ENCODE data around the gene DUSP10.

DUSP10 gene

GRCh38 chr1:221714227-221715152, 27.4 kb downstream of the DUSP10 start:
- H3K36me3 ChIP-seq (replicated peaks), result no peaks in the 10 kb centered on the region
- TF ChIP-seq, protein P1, sequence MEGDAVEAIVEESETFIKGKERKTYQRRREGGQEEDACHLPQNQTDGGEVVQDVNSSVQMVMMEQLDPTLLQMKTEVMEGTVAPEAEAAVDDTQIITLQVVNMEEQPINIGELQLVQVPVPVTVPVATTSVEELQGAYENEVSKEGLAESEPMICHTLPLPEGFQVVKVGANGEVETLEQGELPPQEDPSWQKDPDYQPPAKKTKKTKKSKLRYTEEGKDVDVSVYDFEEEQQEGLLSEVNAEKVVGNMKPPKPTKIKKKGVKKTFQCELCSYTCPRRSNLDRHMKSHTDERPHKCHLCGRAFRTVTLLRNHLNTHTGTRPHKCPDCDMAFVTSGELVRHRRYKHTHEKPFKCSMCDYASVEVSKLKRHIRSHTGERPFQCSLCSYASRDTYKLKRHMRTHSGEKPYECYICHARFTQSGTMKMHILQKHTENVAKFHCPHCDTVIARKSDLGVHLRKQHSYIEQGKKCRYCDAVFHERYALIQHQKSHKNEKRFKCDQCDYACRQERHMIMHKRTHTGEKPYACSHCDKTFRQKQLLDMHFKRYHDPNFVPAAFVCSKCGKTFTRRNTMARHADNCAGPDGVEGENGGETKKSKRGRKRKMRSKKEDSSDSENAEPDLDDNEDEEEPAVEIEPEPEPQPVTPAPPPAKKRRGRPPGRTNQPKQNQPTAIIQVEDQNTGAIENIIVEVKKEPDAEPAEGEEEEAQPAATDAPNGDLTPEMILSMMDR (IDR thresholded peaks at IDR 0.05; ENCODE audit: low read depth, low read length, missing control alignments), result no peak
- in situ Hi-C loops (cut with HindIII; ENCODE audit: low pct_ligation_motif_present, low sequenced_read_pairs), result no loop called here
- DNase-seq, result no peak
- H3K27ac ChIP-seq, result no peak overlapping the region
- no peaks in the 10 kb centered on the region for H3K27me3 ChIP-seq (replicated peaks)
- H3K4me3 ChIP-seq (ENCODE audit: low read depth, low read length), result no peak overlapping the region

GRCh38 chr1:221712776-221713431, 29.0 kb downstream of the DUSP10 start:
- Histone ChIP-seq H3K27ac (no peak overlapping the region), H3K4me3 (ENCODE audit: low read depth, low read length) (no peak overlapping the region), H3K36me3 (replicated peaks) (no peaks in the 10 kb centered on the region), H3K27me3 (replicated peaks) (no peaks in the 10 kb centered on the region)
- in situ Hi-C loops (cut with HindIII; ENCODE audit: low pct_ligation_motif_present, low sequenced_read_pairs), result no loop called here
- TF ChIP-seq, protein P1 (IDR thresholded peaks at IDR 0.05; ENCODE audit: low read depth, low read length, missing control alignments), result no peak
- no peak for DNase-seq

DNA sequence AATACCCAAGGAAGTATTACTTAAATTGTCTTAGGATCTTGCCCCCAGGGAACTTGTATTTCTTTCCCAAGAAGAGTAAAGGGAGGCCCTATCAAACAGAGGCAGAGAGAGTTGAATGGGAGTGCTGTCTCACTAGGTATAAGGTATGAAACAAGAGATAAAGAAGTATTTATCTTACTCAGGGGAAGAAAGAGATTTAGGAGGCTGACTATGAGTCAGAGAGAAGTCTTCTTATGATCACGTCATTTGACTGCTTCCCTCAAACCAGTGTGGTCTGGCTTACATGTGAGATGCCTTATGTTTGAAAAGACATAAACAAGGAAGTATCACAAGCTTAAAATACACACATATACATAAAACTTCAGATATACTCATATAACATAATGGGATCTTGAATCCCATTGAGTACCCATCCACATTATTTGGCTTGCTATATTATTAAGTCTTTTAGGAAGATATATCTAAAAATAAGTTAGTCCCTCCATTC, 29.6 kb downstream of the DUSP10 start:
- Histone ChIP-seq H3K27ac (peak overlapping the region; percentile 62), H3K36me3 (replicated peaks) (no peaks in the 10 kb centered on the region), H3K27me3 (replicated peaks) (no peaks in the 10 kb centered on the region), H3K4me3 (ENCODE audit: low read depth, low read length) (no peak overlapping the region)
- in situ Hi-C loops (cut with HindIII; ENCODE audit: low pct_ligation_motif_present, low sequenced_read_pairs), result no loop called here
- TF ChIP-seq, protein P1 (IDR thresholded peaks at IDR 0.05; ENCODE audit: low read depth, low read length, missing control alignments), result no peak
- peak; percentile 73 for DNase-seq

DNA sequence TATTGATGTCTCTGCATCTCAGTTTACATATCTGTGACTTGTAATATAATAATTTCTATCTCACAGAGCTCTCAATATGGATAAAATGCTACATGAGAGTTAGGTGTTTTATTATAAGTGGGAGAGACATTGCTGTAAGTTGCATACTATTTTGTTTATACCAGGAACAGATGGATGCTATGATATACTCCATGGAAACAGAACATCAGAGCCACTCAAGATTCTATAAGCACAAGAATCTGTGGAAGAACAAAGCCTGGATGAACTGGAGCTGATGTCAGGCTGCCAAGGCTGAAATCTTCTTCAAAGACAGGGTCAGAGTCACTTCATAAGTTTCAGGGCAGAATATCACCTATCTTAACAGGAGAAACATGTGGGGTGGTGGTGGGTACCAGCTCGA, 30.2 kb downstream of the DUSP10 start:
- no peak for DNase-seq
- TF ChIP-seq, protein P1 (IDR thresholded peaks at IDR 0.05; ENCODE audit: low read depth, low read length, missing control alignments), result no peak
- Histone ChIP-seq H3K27ac (peak overlapping the region; percentile 62), H3K36me3 (replicated peaks) (no peaks in the 10 kb centered on the region), H3K27me3 (replicated peaks) (no peaks in the 10 kb centered on the region), H3K4me3 (ENCODE audit: low read depth, low read length) (no peak overlapping the region)
- in situ Hi-C loops (cut with HindIII; ENCODE audit: low pct_ligation_motif_present, low sequenced_read_pairs), result no loop called here

DNA sequence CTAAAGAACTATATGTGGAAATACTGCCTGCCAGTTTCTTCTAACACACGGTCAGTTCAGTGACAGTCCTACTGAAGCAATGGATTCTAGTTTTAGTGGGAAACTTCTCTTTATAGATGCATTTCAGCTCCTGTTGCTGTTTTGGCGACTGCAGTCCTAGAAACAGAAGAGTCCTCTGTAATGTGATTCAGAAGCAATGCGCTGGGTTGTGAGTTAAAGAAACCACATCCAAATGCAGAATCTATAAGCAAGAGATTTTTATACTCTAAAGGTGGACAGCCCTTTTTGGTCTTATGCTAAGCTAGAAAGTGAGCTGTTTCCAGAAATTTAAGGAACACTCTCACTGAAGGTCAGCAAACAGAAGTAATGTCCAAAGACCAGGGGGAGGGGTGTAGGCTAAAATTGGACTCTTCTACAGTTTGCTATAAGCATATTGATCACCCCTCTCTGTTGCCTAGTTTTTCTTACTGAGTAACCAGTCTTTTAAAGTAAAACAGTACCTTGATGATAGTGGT, 30.8 kb downstream of the DUSP10 start:
- no peaks in the 10 kb centered on the region for H3K36me3 ChIP-seq (replicated peaks)
- no peak for DNase-seq
- H3K27me3 ChIP-seq (replicated peaks), result no peaks in the 10 kb centered on the region
- H3K27ac ChIP-seq, result no peak overlapping the region
- no peak overlapping the region for H3K4me3 ChIP-seq (ENCODE audit: low read depth, low read length)
- in situ Hi-C loops (cut with HindIII; ENCODE audit: low pct_ligation_motif_present, low sequenced_read_pairs), result no loop called here
- TF ChIP-seq, protein P1 (IDR thresholded peaks at IDR 0.05; ENCODE audit: low read depth, low read length, missing control alignments), result no peak
